Activated CD8-positive, alpha-beta memory T cell treated with anti-CD3 and anti-CD28 coated beads, Interleukin-2, amount 50 U/mL, for 1 hour (primary cell): ENCODE data around the gene GGNBP2.

Experiments
- DNase-seq: peaks from one replicate; pipeline ENCODE4 v3.0.0-alpha.2; 2020; ENCODE audit errors: extremely low read depth

Gene GGNBP2

DNA sequence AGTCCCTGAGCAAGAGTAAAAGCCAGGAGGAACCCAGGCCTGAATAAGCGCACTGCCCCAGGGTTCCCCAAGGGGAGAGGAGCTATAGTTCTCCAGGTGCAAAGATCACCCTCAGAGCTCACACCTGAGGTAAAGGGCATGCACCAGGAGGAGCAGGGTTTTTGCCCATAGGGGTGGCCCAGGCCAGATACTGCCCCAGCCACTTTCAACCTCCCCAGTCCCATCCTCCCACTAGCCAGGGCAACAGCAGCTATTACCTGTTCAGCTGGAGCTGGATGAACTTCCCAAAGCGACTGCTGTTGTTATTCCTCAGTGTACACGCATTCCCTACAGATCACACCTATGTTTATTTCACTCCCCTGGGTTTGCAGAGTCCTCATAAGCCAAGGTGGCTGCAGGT lies 29.9 kb upstream of the GGNBP2 start:
- no peak for DNase-seq

GRCh38 chr17:36515837-36516236 lies 28.9 kb upstream of the GGNBP2 start:
- no peak for DNase-seq

- no peak for DNase-seq
These were observed 21.6 kb upstream of the GGNBP2 start for GRCh38 chr17:36523113-36523512.

DNA sequence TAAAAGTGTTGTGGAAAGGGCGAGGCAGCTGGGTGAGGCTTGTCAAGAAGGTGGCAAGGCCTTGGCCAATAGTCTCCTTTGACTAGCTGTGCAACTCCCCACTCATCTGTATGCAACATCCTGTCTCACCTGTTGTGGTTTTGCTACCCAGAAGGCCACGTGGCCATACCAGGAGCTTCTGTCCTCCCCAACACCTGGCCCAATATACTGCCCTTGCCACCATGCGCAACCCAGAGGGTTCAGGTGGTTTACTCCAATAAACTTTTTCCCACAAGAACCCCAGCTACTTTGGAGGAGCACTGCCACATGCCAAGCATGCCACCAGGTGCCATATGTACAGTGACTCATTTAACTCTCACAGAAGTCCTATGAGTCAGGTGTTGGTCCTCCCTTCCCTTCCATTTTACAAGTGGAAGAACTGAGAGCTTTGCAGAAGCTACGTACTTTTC lies 20.3 kb upstream of the GGNBP2 start:
- no peak for DNase-seq

DNA sequence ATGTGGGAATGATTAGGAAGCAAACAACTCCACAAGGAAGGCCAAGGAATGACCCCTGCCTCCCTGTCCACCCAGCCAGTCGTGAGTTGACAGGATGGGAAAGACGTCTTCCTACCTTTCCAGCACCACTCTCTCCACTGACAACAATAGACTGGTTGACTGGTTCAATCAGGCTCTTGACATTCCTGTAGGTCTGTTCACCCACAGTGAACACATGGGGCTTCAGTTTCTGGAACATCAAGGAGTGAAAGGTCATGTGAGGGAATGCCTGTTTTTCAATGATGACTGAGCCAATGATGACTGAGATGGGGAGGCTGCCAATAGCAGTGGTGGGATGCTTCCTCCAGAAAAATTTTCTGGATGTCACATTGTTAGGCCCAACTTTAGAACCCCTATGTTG lies 19.6 kb upstream of the GGNBP2 start:
- no peak for DNase-seq

GRCh38 chr17:36525888-36526287 lies 18.8 kb upstream of the GGNBP2 start:
- DNase-seq: no peak

DNA sequence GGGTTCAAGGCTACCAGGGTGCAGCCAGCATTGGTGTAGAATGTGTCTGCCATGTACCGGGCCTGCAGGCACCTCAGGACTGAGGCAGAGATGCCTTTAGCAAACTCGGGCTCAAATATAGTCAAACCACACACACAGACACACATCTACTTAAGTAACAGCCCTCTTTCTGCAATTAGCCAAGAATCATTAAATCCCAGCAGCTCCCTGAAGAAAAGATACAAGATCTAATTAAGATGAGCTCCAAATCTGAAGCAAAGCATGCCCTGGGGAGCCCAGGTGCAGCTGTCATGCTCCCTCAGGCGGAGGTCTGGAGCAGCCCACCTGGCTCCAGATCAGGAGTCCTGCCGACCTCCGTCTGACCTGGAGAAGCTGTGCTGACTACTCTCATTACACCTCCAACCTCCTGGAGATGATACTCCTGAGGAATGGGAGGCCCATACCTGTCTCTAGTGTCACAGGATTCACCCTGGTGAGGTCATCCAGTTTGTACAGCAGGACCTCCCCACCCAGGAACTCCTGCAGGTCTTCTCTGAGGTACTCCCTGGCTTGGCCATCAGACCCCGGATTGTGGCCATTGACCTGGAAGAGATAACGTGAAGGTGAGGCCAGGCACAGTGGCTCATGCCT lies 17.0 kb upstream of the GGNBP2 start:
- DNase-seq: no peak

DNA sequence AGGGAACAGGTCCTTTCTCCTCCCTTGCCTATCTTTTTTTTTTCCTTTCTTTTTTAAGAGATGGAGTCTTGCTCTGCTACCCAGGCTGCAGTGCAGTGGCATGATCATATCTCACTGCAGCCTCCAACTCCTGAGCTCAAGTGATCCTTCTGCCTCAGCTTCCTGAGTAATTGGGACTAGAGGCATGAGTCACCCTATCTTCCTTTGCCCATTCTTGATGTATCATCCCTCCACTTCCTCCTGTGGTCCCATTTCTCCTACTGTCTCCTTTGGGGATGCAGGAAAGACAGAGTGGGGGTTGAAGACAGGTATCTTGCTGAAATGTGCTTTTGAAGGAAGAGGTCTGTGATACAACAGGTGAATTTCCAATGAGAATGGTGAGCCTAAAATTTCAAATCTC lies 15.6 kb upstream of the GGNBP2 start:
- DNase-seq: no peak

- no peak for DNase-seq
These were observed 12.2 kb upstream of the GGNBP2 start for GRCh38 chr17:36532435-36532975.

DNA sequence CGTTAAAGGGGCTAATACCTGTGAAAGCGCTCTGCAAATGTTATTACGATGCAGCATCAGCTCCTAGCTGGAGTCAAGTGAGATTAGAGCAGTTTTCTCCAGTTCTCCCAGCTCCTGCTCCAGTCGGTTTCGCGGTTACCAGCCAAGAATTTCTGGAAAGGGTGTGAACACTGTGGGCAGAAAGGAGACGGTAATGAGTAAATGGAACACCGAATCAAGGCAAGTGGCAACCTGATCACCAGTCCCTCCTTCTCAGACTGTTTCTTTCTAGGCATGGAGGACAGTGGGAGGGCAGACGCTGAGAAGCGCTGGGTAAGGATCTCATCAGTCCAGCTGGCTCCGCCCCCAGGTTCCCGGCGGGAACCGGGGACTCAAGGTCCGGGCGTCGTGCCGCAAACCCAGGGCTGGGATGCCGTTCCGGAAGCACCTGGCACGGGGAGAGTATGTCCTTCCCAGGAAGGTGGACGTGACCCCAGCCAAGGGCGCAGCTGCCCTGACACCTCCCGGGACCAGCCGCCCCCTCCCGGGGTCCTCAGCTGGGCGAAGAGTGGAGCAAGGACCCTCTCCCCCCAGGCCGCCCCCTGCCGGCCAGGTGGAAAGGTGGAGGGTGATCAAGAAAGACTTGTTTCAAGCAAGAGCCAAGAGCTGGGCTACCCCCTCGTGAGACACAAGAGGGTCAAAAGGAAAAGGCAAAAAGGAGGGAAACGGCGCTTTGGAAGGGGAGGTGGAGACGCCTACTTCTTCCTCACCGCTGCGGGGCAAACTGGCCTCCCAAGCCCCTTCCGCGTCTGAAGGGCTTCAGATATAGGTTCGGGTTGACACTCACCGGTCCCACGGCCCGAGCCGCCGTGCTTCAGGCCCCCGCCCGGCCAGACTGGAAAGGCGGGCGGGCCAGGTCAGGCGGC lies 10.5 kb upstream of the GGNBP2 start:
- DNase-seq: no peak

DNA sequence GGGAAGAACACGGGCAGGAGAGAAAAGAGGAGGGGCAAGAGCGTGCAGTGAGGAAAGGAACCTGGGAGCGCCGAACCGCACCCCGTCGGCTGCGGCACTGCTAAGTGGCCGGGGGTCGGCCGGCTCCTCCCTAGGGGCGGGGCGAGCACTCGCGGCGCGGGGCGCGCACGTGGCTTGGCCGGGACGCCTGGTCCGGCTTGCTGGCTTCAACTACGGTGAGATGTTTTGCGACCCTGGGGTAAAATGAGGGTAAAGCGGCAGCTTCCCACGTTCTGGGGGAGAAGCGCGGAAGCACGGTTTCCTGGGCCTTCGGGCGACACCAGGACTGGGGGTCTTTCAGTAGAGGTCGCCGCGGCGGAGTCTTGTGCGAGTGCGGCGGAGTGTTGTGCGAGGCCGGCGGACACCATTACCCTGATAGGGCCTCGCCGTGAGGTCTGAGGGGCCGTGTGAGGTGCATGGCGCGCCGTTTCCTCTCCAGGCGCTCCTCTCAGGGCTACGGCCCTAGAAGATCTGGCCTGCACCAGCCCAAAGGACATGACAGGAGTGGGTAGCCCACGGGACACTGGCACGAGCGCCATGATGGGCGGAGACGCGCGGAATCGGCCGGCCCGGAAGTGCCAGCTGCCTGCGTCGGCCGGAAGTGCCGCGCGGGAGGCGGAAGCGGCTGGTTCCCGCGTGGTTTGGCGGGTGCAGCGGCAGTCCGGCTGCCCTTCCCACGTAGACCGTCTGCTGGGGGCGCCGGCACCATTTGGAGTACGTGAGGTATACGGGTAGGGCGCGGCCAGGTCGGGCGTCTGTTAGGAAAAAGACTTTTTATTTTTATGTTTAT lies 9.7 kb upstream of the GGNBP2 start, which contains the start of the genes MYO19 and PIGW:
TSS of gene MYO19 (minus strand) at position 29 of the 829 bp plus-strand sequence. CDS start 2,330 bp downstream, outside the sequence.
TSS of gene PIGW (plus strand) at position 148 of the 829 bp plus-strand sequence. CDS start 2,115 bp downstream, outside the sequence.
- DNase-seq: peak; percentile 63

DNA sequence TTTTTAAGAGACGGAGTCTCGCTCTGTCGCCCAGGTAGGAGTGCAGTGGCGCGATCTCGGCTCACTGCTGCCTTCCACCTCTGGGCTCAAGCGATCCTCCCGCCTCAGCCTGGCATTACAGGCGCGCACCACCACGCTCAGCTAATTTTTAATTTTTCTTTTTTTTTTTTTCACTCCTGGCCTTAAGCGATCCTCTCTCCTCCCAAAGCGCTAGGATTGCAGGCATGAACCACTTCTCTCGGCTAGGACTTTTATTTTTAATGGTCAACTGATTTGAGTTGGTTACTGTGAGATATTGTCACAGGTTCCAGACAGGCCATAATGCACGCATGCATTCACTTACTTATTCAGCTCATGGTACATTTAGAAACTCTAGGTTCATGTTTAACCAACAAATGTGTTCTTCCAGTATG lies 9.0 kb upstream of the GGNBP2 start:
- no peak for DNase-seq

GRCh38 chr17:36540696-36541095 lies 4.0 kb upstream of the GGNBP2 start:
- DNase-seq: no peak

DNA sequence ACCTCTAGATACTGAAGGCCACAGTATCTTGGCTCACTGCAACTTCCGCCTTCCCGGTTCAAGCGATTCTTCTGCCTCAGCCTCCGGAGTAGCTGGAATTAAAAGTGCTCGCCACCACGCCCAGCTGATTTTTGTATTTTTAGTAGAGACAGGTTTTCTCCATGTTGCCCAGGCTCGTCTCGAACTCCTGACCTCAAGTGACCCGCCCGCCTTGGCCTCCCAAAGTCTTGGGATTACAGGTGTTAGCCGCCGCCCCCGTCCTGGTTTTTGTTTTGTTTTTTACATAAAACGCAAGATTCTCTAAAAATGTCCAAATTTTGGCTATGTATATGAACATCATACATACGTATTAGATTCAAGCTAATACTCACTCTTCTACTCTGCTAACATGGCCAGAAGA lies 2.0 kb upstream of the GGNBP2 start:
- DNase-seq: no peak

DNA sequence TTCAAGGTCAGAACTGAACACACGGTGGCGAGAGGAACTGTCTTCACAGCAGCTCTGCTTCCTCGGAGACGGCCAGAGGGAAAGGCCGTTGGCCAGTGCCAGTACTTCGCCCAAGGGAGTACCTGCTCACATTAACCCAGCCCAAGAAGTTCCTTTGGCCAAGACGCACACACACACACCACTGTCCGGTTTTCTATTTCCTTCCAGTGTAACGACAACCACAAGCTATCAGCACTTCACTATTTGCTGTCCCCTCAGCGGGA lies 744 bp upstream of the GGNBP2 start:
- no peak for DNase-seq

GRCh38 chr17:36545077-36545464 lies 352 bp downstream of the GGNBP2 start:
- DNase-seq: no peak

DNA sequence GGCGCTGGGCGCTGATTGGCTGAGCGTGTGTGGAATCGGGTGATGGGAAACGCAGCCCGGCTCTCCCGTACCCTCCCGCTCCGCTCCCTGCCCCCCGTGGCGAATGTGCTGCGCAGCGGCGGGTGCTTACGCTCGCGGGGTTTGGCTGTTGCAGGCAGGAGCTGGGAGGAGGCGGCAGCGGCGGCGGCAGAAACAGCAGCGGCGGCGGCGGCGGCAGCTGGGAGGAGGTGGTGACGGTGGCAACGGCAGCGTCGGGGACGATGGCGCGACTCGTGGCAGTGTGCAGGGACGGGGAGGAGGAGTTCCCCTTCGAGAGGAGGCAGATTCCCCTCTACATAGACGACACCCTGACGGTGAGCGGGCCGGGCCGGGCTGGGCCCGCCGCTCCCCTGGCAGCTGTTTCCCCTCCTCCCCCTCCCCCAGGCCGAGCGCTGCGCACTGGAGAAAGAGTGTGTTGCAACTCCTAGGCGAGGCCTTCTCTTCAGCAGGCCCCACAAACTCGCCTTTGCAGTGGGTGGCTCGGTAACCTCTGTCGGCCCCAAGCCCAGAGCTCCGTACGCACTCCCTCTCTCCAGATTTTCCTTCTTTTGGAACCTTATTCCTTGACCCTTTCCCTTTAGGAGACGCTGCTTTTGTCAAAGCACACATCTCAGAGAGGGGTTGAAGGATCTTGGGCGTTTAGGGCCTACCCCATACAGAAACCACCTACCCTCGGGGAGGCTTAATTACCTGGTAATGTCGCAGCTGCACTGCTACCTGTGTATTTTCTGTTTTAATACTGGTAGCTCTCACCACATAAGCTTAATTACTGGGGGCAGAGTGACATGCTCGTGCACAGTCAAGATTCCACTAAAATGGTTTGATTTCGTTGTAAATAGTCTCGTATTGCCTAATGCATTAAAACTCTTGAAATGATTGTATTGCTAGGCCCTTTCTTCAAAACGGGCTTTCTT lies 1.0 kb downstream of the GGNBP2 start:
- peak; percentile 89 for DNase-seq

- no peak for DNase-seq
These were observed 1.8 kb downstream of the GGNBP2 start for GRCh38 chr17:36546418-36547093.

- no peak for DNase-seq
These were observed 3.1 kb downstream of the GGNBP2 start for GRCh38 chr17:36547776-36548175.
